H1 (cell line): ENCODE results near the gene MTMR1. TPM values are rescaled to one million over a fixed set of nuclear protein-coding genes. Genes with fewer than 3 reads are reported as not detected.

Experiments used
- BRCA1 ChIP-seq: IDR thresholded peaks from 2 replicates; pipeline ENCODE4 v1.6.1; 2012; ENCODE audit warnings: low read depth, low read length, improper control_type of control experiment
- GABPA ChIP-seq: IDR thresholded peaks from 2 replicates; pipeline ENCODE4 v1.6.1; 2011; ENCODE audit warnings: mild to moderate bottlenecking, low read length, moderate library complexity, borderline replicate concordance; ENCODE audit not compliant: insufficient read depth
- HDAC6 ChIP-seq: IDR thresholded peaks from one replicate; pipeline ENCODE4 v1.7.1; 2012; ENCODE audit warnings: low read depth, mild to moderate bottlenecking, inconsistent platforms, low read length, moderate library complexity
- JUND ChIP-seq: IDR thresholded peaks from 2 replicates; pipeline ENCODE4 v1.6.1; 2011; ENCODE audit warnings: mild to moderate bottlenecking, improper control_type of control experiment, low read length
- SP4 ChIP-seq: IDR thresholded peaks from 2 replicates; pipeline ENCODE4 v1.6.1; 2012; ENCODE audit warnings: low read length, inconsistent platforms
- YY1 ChIP-seq: IDR thresholded peaks from 2 replicates; pipeline ENCODE4 v1.6.1; 2011; ENCODE audit warnings: low read depth, mild to moderate bottlenecking, low read length
- polyA plus RNA-seq, 7 experiments: library from polyadenylated mRNA; depleted of rRNA in 3 of 7; stranded (reverse) in 5 of 7; unstranded in 2 of 7; fragments of >200 nt in 5 of 7; fragments of 200-250 nt in 2 of 7; gene quantifications; 1 replicate in 5 of 7; 2 replicates in 1 of 7; 4 replicates in 1 of 7; pipeline versions ENCODE4 v1.2.1 to v1.2.3, GENCODE V29; 2011 to 2013; ENCODE audit warnings: missing spikeins in 2 of 7, mixed read lengths in 2 of 7
- total RNA-seq: library from RNA; stranded (reverse); fragmentation: NEBNext Ultra II Directional; extraction: Animal tissue kit (Norgen Biotek cat#: 25700); gene quantifications from 2 replicates; pipeline ENCODE4 v1.2.1, GENCODE V29; 2021

MTMR1 gene
- total and polyA plus RNA-seq, 2 of the 8 experiments (the other 6 are each of a cell fraction or from before 2014, with no cell fraction given), result 15.1 to 23.8 TPM

GRCh38 chrX:150767475-150768131 lies 74.4 kb downstream of the MTMR1 start (continued):
- TF ChIP-seq HDAC6 (no peak), BRCA1 (no peak), YY1 (no peak), JUND (no peak), GABPA (no peak), SP4 (no peak)
